Neural progenitor cell (in vitro differentiated cells): ENCODE data around the gene FBN2. TPM values are rescaled to one million over a fixed set of nuclear protein-coding genes. Genes with fewer than 3 reads are reported as not detected.

ENCODE experiments used
- DNase-seq: peaks from one replicate; pipeline ENCODE4 v3.0.0-alpha.2; 2016; ENCODE audit warnings: low spot score
- H2AFZ ChIP-seq: fragments of 200-600 bp; sonication (generic); replicated peaks from 2 replicates; pipeline ENCODE4 v1.6.1; 2016; ENCODE audit warnings: antibody characterized with exemption
- H3F3A ChIP-seq: fragments of 200-600 bp; sonication (generic); 2 replicates; pipeline ENCODE4 v1.6.1; 2016; ENCODE audit warnings: antibody characterized with exemption, low read depth
- H3K27ac ChIP-seq: fragments of 200-600 bp; sonication (generic); 2 replicates; pipeline ENCODE4 v1.5.1; 2016; ENCODE audit warnings: mild to moderate bottlenecking
- H3K27me3 ChIP-seq: fragments of 200-600 bp; sonication (generic); 2 replicates; pipeline ENCODE4 v1.6.1; 2016; ENCODE audit warnings: mild to moderate bottlenecking, moderate library complexity
- H3K36me3 ChIP-seq: fragments of 200-600 bp; sonication (generic); 2 replicates; pipeline ENCODE4 v1.5.1; 2016
- H3K4me1 ChIP-seq: fragments of 200-600 bp; sonication (generic); 2 replicates; pipeline ENCODE4 v1.6.1; 2016; ENCODE audit warnings: mixed run types
- H3K4me2 ChIP-seq: fragments of 200-600 bp; sonication (generic); 2 replicates; pipeline ENCODE4 v1.6.1; 2016
- H3K4me3 ChIP-seq: fragments of 200-600 bp; sonication (generic); 2 replicates; pipeline ENCODE4 v1.5.1; 2016
- H3K79me2 ChIP-seq: fragments of 200-600 bp; sonication (generic); 2 replicates; pipeline ENCODE4 v1.6.1; 2016; ENCODE audit warnings: low read depth
- H3K9ac ChIP-seq: fragments of 200-600 bp; sonication (generic); 2 replicates; pipeline ENCODE4 v1.6.1; 2016
- H3K9me3 ChIP-seq: fragments of 200-600 bp; sonication (generic); 2 replicates; pipeline ENCODE4 v1.5.1; 2016; ENCODE audit warnings: low read depth
- H4K20me1 ChIP-seq: fragments of 200-600 bp; sonication (generic); 2 replicates; pipeline ENCODE4 v1.6.1; 2016; ENCODE audit warnings: low read depth
- H3K27ac Mint-ChIP-seq: 3 replicates; pipeline ENCODE4 v1.8.0; 2021; ENCODE audit warnings: mixed read lengths
- H3K27me3 Mint-ChIP-seq: 2 replicates; pipeline ENCODE4 v1.8.0; 2022; ENCODE audit warnings: low read depth, mild to moderate bottlenecking, inconsistent platforms, moderate library complexity, mixed read lengths; ENCODE audit not compliant: insufficient read depth
- H3K36me3 Mint-ChIP-seq: 3 replicates; pipeline ENCODE4 v1.8.0; 2021; ENCODE audit warnings: mixed read lengths
- H3K4me1 Mint-ChIP-seq: 3 replicates; pipeline ENCODE4 v1.8.0; 2021; ENCODE audit warnings: mixed read lengths
- H3K4me3 Mint-ChIP-seq: 3 replicates; pipeline ENCODE4 v1.8.0; 2021; ENCODE audit warnings: mild to moderate bottlenecking, moderate library complexity, mixed read lengths
- H3K9me3 Mint-ChIP-seq: 3 replicates; pipeline ENCODE4 v1.8.0; 2020; ENCODE audit warnings: mixed read lengths
- EZH2 ChIP-seq: fragments of 200-600 bp; sonication (generic); IDR thresholded peaks from 2 replicates; pipeline ENCODE4 v1.6.1; 2017; ENCODE audit warnings: antibody characterized with exemption, mild to moderate bottlenecking, moderate library complexity
- EZH2phosphoT487 ChIP-seq: fragments of 200-600 bp; sonication (generic); IDR thresholded peaks from 2 replicates; pipeline ENCODE4 v1.6.1; 2017; ENCODE audit warnings: antibody characterized with exemption
- total RNA-seq: library from RNA; depleted of rRNA; stranded (reverse); fragments of >200 nt; gene quantifications from 2 replicates; pipeline ENCODE4 v1.2.3, GENCODE V29; 2015; ENCODE audit warnings: low replicate concordance
- TF ChIP-seq, protein P1 (sequence below): fragments of 200-600 bp; sonication (generic); IDR thresholded peaks from 2 replicates; pipeline ENCODE4 v1.5.1; 2017; ENCODE audit warnings: antibody characterized with exemption, mild to moderate bottlenecking

FBN2 gene
- total RNA-seq, 1 donor from 2014 or later, result 88.1 TPM

DNA sequence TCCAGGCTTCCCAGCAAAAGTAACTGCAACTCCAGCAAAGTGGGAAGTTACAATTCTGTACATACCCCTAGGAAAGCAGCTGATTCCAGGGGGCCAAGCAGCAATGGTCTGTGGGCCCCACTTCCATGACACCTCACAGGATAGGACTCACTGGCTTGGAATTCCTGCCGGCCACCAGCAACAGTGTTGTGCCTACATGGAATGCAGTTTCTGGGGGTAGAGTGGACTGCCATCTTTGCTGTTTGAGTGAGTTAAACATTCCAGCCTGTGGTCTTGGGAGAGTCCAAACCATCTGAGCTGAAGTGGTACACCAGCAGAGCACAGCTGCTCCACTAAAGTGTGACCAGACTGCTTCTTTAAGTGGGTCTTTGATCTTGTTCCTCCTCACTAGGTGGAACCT, 13.4 kb upstream of the FBN2 start:
- no peak overlapping the region for H3K27ac Mint-ChIP-seq
- Histone ChIP-seq H3K9ac (no peak overlapping the region), H2AFZ (no peak overlapping the region), H3K27ac (no peak overlapping the region), H3K79me2 (no peaks in the 10 kb centered on the region), H4K20me1 (no peaks in the 10 kb centered on the region), H3K4me3 (no peak overlapping the region), H3K4me2 (no peak overlapping the region), H3K4me1 (peaks cover 8% of the 10 kb centered on the region), H3F3A (peaks cover 8% of the 10 kb centered on the region), H3K9me3 (no peaks in the 10 kb centered on the region), H3K36me3 (no peaks in the 10 kb centered on the region), H3K27me3 (no peaks in the 10 kb centered on the region)
- H3K4me3 Mint-ChIP-seq, result no peak overlapping the region
- H3K36me3 Mint-ChIP-seq, result peaks cover 3% of the 10 kb centered on the region
- DNase-seq, result no peak
- no peaks in the 10 kb centered on the region for H3K4me1 Mint-ChIP-seq
- TF ChIP-seq EZH2phosphoT487 (no peak), EZH2 (no peak)
- TF ChIP-seq, protein P1, sequence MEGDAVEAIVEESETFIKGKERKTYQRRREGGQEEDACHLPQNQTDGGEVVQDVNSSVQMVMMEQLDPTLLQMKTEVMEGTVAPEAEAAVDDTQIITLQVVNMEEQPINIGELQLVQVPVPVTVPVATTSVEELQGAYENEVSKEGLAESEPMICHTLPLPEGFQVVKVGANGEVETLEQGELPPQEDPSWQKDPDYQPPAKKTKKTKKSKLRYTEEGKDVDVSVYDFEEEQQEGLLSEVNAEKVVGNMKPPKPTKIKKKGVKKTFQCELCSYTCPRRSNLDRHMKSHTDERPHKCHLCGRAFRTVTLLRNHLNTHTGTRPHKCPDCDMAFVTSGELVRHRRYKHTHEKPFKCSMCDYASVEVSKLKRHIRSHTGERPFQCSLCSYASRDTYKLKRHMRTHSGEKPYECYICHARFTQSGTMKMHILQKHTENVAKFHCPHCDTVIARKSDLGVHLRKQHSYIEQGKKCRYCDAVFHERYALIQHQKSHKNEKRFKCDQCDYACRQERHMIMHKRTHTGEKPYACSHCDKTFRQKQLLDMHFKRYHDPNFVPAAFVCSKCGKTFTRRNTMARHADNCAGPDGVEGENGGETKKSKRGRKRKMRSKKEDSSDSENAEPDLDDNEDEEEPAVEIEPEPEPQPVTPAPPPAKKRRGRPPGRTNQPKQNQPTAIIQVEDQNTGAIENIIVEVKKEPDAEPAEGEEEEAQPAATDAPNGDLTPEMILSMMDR, result no peak
- peaks cover 16% of the 10 kb centered on the region for H3K9me3 Mint-ChIP-seq
- no peaks in the 10 kb centered on the region for H3K27me3 Mint-ChIP-seq

GRCh38 chr5:128549496-128549895, 11.5 kb upstream of the FBN2 start:
- no peak overlapping the region for H2AFZ ChIP-seq
- H4K20me1 ChIP-seq, result no peaks in the 10 kb centered on the region
- H3K4me2 ChIP-seq, result no peak overlapping the region
- peaks cover 8% of the 10 kb centered on the region for H3K36me3 ChIP-seq
- peaks cover 3% of the 10 kb centered on the region for H3K36me3 Mint-ChIP-seq
- peaks cover 13% of the 10 kb centered on the region for H3K9me3 Mint-ChIP-seq
- TF ChIP-seq, protein P1, result no peak
- TF ChIP-seq EZH2, result no peak
- no peak for TF ChIP-seq EZH2phosphoT487
- peaks cover 11% of the 10 kb centered on the region for H3F3A ChIP-seq
- no peaks in the 10 kb centered on the region for H3K4me1 Mint-ChIP-seq
- no peak overlapping the region for H3K27ac Mint-ChIP-seq
- H3K27me3 ChIP-seq, result no peaks in the 10 kb centered on the region
- H3K27ac ChIP-seq, result no peak overlapping the region
- no peaks in the 10 kb centered on the region for H3K79me2 ChIP-seq
- H3K9me3 ChIP-seq, result peaks cover 8% of the 10 kb centered on the region
- no peak for DNase-seq
- H3K27me3 Mint-ChIP-seq, result no peaks in the 10 kb centered on the region
- H3K4me3 Mint-ChIP-seq, result no peak overlapping the region
- no peak overlapping the region for H3K4me3 ChIP-seq
- H3K9ac ChIP-seq, result no peak overlapping the region
- H3K4me1 ChIP-seq, result peaks cover 9% of the 10 kb centered on the region

DNA sequence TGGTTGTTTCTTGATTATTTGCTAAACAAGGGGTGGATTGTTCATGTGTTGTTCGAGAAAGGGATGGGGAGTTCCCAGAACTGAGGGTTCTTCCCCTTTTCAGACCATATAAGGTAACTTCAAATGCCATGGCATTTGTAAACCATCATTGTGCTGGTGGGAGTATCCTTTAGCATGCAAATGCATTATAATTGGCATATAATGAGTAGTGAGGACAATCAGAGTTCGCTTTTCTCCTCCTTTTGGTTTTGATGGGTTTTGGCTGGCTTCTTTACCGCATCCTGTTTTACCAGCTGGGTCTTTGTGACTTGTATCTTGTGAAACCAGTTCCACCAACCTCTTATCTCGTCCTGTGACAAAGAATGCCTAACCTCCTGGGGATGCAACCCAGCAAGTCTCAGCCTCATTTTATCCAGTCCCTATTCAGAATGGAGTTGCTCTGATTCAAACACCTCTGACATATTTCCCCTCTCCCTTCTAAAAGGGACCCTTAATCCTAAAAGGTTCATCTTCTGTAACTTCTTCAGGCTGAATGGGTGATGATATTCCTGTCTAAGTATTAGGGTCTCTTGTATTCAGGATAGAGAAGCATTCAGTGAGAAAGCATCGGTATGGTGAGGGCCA, 8.7 kb upstream of the FBN2 start:
- Histone ChIP-seq H3K27me3 (no peaks in the 10 kb centered on the region), H3K79me2 (no peaks in the 10 kb centered on the region), H3F3A (peaks cover 11% of the 10 kb centered on the region), H3K4me2 (no peak overlapping the region), H3K9ac (no peak overlapping the region), H3K27ac (no peak overlapping the region), H3K4me1 (peaks cover 9% of the 10 kb centered on the region), H3K4me3 (no peak overlapping the region), H2AFZ (no peak overlapping the region), H3K36me3 (peaks cover 8% of the 10 kb centered on the region), H3K9me3 (peaks cover 14% of the 10 kb centered on the region), H4K20me1 (no peaks in the 10 kb centered on the region)
- H3K9me3 Mint-ChIP-seq, result no peaks in the 10 kb centered on the region
- H3K27me3 Mint-ChIP-seq, result no peaks in the 10 kb centered on the region
- H3K4me3 Mint-ChIP-seq, result no peak overlapping the region
- no peak for TF ChIP-seq EZH2
- TF ChIP-seq, protein P1, result no peak
- no peak overlapping the region for H3K27ac Mint-ChIP-seq
- no peaks in the 10 kb centered on the region for H3K4me1 Mint-ChIP-seq
- H3K36me3 Mint-ChIP-seq, result no peaks in the 10 kb centered on the region
- no peak for DNase-seq
